ENCODE results near the gene ECE2.

ECE2 gene
- long read RNA-seq, donor 1, result 0 reads
- long read RNA-seq, donor 2, result 0 reads
- long read RNA-seq, donor 3, result 0 reads
- long read RNA-seq, donor 4, result 0 reads
- long read RNA-seq, donor 5, result 0 reads
- long read RNA-seq, donor 6, result 0 reads
- long read RNA-seq, donor 7, result 0 reads
- long read RNA-seq, donor 8, result 0 reads

DNA sequence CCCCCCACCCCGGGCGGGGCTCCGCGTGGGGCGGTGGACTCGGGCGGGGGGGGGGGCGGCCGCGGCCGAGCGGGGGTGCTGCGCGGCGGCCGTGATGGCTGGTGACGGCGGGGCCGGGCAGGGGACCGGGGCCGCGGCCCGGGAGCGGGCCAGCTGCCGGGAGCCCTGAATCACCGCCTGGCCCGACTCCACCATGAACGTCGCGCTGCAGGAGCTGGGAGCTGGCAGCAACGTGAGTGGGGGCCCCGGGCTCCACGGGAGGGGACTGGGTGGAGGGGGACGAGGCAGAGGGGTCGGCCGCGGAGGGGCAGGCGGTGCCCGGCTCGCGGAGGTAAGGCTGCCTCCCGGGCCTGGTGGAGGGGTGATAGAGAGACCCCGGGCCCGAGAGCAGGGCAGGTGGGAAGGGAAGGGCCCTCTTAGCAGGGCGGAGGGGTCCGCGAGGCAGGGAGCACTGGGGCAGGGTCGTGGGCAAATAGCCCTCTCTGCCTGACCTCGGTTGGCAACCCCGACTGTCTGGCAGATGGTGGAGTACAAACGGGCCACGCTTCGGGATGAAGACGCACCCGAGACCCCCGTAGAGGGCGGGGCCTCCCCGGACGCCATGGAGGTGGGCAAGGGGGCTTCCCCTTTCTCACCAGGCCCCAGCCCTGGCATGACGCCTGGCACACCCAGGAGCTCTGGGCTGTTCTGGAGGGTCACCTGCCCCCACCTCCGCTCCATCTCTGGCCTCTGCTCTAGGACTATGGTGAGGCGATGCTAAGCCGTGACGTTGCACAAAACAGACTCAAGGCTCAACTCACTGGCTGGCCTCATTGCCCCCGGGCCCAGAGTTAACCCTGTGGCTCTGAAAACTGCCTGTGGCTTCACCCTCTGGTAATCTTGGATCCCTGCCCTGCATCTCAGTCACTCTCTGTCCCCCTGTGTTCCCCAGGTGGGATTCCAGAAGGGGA lies at the start of gene ECE2:
ECE2 (plus strand) TSS at position 62 of the 950 bp plus-strand sequence; CDS start at position 194, 132 bp downstream.
- DNase-seq, result no peak

DNA sequence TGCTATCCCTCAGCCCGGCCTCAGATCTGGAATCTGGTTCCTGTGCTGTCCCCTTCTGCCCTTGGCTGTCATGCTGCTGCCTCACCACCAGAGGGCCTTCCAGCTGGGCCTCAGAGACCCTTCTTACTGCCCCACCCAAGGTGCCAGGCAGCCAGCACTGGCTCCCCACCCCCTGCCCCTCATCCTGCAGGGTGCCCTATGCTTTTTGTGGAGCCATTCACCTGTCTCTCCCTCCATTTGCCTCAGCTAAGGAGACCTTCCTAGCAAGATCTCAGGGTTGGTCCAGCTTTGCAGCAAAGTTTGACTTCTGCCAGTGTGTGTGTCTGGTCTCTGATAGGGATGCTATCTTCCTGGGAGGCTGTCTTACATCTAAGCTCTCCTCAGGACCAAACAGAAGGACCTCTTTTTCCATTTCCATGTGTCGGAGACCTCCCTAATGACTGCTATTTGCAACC lies 48.3 kb upstream of the ECE2 start:
- no peak for DNase-seq

DNA sequence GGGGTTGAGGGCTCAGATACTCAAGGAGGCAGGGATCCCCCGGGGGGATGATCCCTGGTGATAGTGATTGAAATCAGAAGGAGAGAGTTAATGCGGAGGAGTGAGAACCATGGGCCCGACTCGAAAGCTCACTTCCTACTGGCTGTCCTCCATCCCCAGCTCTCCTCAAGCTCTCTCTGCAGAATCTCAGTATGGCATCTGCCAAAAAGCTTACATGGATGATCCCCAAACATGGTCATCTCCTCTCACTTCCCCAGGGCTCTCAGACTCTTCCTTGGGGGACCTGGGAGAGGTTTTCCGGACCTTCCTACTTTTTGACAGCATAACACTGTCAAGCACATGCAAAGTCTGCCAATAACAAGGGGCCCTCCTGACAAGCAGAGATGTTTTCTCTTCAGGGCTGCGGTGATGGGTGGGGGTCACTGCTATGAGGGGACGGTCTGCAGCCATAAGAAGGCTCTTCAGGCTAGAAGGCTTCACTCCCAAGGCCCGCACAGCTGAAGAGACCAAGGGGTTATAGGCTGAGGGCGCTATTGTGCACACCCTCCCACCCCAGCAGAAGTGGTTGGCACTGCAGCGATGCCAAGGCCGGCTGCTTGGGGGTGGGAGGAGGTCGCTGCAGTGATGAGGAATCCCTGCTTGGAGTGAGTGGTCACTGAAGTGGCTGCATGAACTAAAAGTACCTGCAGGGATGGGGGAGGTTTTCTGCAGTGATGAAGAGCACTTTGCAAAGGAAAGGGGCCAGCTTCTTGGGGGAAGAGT lies 47.3 kb upstream of the ECE2 start:
- DNase-seq, result peak; percentile 16

DNA sequence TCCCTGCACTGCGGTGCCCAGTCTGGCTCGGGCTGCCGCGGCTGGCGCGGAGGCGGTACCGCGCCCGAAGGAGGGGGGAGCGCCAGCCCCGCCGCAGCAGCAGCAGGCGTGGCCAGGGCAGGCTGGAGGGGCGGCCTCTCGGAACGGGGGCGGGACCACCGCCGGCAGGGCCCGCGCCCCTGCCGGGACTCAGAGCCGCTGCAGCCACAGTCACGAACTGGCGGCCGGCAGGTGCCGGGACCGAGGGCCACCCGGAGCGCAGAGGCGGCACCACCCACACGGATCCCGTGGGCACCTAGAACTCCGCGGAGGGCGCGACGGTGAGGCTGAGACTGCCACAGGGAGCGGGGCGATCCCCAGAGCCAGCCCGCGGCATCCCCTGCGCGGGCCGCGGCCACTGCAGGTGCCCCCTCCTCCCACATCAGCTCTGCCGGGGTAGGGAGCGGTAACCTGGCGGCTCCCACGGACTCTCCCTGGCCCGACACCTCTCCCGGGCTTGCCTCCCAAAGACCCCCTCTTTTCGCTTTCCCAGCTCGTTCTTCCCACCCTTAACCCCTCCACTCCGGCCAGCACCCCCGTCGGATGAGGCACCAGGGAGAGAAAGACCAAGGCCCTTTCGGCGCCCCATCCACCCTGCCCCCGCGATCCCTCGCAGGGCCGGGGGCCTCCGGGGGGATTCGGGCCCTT lies 46.3 kb upstream of the ECE2 start, which contains the start of gene VWA5B2:
VWA5B2 (plus strand) TSS at position 192 of the 687 bp plus-strand sequence. CDS start 944 bp downstream, outside the sequence.
- peak; percentile 75 for DNase-seq

DNA sequence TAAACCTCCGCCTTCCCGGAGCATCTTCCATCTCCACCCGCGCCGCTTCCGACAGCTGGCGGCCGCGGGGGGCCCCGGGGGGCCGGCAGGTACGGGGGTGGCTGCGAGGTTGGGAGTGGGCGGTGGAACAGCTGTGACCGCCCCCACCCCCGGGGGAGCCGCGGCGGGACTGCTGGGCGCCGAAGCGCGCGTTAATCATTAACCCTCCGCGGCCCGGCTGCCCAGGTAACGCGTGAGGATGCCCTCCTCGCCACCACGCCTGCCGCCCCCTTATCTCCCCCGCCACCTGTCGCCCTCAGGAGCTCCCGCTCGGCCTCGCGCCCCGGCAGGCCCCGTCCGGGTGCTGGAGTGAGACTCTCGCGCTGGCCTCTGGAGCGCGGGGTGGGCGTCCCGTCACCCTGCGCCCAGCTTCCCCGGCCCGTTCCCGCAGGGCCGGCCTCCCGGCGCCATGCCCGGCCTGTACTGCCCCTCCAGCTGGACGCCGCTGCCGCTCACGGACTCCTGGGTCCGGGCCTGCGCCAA lies 45.7 kb upstream of the ECE2 start:
- peak; percentile 43 for DNase-seq

DNA sequence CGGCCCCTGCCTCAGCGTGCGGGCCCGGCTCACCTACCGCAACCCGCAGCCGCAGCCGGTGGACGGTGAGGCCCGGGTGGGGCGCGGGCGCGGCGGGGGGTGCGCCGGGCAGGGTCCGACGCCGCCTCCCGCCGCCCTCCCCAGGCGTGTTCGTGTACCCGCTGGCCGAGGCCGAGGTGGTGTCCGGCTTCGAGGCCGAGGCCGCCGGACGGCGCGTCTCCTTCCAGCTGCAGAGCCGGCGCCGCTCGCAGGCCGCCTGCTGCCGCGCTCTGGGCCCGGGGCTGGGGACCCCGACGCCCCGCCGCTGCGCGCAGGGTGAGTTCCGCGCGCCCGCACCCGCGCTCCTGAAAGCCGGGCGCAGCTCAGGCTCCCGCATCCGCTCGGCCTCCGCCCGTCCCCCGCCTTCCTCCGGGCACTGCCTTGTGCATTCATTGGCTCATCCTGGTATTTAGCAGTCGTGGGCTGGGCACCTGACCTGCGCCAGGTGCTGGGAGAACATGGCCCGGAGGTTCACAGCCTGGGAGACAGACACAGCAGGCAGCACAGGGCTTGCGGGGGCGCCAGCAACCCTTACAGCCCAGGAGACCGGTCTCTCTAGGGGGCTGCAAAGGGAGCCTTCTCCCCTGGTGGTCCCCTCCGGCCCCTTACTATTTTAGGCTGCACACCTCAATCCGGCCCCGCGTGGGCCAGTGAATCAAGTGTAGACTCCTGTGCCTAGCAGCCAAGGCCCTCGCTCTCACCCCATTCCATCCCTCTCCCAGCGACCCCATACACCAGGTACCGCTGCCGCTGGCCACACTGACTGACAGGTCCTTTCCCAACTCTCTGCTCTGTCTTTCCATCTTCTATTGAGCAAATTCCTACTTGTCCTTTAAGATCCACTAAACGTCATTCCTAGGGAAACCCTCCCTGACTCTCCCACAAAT lies 45.0 kb upstream of the ECE2 start:
- peak; percentile 13 for DNase-seq

DNA sequence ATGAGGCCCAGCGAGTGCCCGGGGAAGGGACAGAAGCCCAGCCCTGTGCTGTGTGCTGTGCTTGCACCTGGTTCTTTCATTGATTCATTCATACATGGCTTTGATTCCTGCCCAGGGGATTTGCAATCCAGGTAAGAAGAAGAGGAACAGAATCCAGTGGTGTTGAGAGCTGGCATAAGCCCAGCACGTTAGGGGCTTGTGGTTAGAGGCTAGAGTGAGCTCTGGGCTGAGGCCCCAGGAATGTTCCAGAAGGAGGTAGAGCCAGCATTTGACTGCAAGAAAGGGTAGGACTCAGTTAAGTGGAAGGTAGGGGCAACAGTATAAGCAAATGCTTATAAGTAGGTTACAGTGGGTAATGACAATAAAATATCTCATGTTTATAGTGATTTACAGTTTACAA lies 44.2 kb upstream of the ECE2 start:
- no peak for DNase-seq

DNA sequence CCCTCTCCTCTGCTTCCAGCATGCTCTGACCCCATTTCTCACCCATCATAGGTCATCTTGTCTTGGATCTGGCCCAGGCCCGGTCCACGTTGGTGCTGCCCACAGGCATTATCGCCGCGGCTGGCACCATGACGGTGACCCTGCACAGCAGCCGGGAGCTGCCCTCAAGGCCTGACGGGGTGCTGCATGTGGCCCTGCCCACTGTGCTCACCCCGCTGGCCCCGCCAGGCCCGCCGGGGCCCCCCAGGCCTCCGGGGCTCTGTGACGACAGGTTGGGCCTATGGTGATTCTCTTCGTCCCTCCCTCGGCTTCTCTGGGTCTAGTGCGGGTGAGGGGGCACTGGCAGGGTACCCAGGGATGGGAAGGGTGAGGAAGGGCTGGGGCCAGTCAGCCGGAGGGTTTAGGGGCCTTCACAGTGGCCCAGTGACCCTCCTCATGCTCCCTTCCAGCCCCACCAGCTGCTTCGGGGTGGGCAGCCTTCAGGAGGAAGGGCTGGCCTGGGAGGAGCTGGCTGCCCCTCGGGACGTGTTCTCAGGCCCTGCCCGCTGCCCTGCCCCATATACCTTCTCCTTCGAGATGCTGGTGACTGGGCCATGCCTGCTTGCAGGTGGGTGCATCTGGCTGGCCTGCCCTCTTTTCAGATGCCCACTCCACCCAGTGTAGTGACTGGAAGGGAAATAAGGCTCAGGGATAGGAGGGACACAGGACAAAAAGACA lies 42.5 kb upstream of the ECE2 start:
- no peak for DNase-seq

DNA sequence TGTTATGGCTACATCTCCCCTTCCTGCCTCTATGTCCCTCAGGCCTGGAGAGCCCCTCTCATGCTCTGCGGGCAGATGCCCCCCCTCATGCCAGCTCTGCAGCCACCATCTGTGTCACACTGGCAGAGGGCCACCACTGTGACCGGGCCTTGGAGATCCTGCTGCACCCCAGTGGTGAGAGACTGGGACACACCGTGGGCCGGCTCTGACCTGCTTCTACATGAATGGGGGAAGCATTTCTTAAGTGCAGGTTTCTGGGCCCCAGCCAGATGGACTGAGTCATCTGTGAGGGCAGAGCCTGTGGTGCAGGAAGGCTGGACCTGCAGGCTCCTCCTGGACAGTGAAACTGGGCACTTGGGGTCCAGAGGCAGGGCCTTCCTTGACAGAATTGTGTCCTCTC lies 41.6 kb upstream of the ECE2 start:
- DNase-seq, result no peak

DNA sequence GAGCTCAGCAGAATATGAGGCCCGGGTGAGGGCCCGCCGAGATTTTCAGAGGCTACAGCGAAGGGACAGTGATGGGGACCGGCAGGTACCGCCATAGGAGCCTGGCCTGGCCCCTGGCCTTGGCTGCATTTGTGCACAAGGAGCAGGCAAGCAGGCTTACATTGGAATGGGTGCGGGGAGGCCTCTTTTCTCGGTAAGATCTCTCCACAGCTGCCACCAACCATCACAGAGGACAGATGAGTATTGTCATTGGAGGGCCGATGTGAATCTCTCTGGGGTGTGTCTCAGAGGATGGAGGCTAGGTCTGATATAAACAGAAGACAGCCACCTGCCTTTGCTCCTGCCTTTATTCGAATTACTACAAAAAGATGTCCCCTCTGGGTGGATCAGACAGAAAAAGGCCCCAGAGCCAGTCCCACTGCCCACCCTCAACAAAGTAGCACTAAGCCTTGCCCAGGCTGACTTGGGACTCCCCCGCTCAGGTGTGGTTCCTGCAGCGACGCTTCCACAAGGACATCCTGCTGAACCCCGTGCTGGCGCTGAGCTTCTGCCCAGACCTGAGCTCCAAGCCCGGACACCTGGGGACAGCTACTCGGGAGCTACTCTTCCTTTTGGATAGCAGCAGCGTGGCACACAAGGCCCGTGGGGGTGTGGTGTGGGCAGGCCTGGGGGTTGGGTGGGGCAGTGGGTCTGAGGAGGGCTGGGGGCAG lies 41.0 kb upstream of the ECE2 start:
- no peak for DNase-seq

DNA sequence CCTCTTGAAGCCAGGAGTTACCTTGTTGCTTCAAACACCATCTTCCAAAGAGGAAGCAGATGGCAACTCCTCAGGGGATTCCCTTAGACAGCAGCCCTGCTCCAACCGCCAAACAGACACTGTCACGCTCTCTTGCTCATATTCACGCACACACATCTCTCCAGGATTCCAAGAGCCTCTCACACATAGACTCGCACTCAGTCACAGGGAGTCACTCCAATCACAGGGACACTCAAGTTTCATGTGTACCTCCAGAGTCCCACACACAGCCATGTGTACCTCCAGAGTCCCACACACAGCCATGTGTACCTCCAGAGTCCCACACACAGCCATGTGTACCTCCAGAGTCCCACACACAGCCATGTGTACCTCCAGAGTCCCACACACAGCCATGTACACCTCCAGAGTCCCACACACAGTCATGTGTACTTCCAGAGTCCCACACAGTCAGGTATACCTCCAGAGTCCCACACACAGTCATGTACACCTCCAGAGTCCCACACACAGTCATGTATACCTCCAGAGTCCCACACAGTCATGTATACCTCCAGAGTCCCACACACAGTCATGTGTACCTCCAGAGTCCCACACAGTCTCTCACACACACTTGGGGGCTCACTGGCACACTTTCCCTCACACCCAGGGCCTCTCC lies 40.3 kb upstream of the ECE2 start:
- no peak for DNase-seq

DNA sequence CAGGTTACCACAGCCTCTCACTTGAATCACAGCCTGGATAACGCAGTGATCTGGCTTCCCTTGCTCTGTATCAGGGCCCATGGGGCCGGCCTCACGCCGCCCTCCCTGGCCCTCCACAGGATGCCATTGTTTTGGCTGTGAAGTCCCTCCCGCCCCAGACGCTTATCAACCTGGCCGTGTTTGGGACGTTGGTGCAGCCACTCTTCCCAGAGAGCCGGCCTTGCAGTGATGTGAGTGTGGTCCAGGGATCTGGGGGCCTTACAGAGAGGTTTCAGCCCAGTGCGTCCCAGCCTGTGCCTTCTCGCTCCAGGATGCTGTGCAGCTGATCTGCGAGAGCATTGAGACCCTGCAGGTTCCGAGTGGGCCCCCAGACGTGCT lies 39.8 kb upstream of the ECE2 start:
- DNase-seq, result no peak

DNA sequence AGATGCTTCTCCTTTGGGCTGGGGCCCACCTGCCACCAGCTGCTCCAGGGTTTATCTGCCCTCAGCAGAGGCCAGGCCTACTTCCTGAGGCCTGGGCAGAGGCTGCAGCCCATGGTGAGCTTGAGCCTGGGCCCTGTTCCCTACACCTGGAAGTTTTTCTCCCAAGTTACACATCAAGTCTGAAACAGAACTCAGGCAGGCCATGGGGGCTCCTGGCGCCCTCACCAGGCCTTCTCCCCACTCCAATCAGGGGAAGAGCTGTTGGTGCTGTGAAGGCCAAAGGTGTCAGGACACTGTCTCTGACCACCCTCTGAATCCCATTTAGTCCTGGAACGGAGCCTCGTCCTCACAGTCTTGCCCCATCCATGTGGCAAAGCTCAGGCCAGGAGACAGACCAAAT lies 39.2 kb upstream of the ECE2 start:
- DNase-seq, result no peak

DNA sequence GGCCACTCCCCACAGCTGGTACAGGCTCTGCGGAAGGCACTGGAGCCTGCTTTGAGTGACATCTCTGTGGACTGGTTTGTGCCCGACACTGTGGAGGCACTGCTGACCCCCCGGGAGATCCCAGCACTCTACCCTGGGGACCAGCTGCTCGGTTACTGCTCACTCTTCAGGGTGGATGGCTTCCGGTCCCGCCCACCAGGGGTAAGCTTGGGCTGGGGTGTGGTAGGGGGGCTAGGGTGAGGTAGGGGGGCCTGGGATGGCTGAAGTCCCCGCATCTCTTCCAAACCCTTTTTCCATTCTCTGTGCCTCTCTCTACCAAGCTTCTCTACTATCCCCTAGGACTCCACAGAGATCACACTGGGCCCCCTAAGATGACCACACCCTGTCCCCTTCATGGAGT lies 38.6 kb upstream of the ECE2 start:
- no peak for DNase-seq

DNA sequence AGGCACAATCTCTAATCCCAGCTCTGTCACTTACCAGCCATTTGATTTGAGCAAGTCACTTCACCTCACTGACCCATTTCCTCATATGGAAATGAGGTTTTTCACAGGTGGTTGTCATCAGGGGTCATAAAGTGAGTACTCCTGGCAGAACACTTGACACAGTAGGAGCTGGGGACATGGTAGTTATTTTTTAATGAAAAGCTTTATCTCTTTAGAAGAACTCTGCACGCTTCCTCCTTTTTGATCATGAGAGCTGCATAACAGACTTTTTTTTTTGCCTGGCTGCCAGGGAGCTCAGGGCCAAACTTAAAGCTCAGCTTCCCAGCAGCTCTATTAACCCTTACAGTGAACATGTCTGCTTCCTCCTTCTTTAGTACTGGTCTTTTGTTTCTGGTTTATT lies 38.0 kb upstream of the ECE2 start:
- DNase-seq, result no peak

DNA sequence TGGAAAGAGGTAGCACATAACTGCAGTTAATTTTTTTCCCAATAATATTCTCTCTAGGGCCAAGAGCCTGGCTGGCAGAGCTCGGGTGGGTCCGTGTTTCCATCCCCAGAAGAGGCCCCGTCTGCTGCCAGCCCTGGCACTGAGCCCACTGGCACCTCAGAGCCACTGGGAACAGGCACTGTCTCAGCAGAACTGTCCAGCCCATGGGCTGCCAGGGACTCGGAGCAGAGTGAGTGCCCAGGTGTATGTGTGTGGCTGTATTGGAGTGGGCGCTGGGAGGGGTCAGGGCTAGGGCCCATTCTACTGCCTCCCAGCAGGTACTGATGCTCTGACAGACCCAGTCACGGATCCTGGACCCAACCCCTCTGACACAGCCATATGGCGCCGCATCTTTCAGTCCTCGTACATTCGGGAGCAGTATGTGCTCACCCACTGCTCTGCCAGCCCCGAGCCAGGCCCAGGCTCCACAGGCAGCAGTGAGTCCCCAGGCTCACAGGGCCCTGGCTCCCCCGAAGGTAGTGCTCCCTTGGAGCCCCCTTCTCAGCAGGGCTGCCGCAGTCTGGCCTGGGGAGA lies 37.5 kb upstream of the ECE2 start:
- DNase-seq, result no peak

DNA sequence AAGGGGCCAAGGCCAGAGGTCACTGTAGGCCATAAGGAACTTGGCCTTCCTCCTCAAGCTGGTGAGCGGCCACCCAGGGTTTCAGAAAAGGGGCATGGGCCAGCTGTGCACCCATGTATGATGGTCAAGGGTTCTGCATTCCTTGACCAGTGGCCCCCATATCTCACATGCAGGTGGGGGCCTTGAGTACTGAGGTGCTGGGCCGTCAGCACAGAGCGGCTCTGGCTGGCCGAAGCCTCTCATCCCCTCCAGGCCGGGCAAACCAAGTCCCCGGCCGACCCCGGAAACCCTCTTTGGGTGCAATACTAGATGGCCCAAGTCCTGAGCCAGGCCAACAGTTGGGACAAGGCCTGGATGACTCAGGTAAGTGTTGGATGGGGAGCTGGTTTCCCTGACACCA lies 36.6 kb upstream of the ECE2 start:
- no peak for DNase-seq

DNA sequence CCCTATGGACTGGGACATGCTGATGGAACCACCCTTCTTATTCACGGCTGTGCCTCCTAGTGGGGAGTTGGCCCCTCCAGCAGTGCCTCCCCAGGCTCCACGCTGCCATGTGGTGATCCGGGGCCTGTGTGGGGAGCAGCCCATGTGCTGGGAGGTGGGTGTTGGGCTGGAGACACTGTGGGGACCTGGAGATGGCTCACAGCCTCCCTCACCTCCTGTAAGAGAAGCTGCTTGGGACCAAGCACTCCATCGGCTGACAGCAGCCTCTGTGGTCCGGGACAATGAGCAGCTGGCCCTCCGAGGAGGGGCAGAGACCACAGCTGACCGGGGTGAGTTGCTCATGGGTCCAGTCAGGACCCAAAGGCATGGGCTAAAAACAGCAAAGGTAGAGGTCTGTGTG lies 36.1 kb upstream of the ECE2 start:
- no peak for DNase-seq
